ES-I3 (cell line): ENCODE measurements around the gene TSEN2.
A peak's percentile ranks its signal among the peaks of the same experiment; 100 is the strongest.

ENCODE experiments used
- H3K36me3 ChIP-seq: 2 replicates; pipeline ENCODE4 v1.6.1; 2013; ENCODE audit warnings: mild to moderate bottlenecking, low read length, control low read depth, moderate library complexity; ENCODE audit not compliant: insufficient read depth
- H3K4me1 ChIP-seq: 2 replicates; pipeline ENCODE4 v1.6.1; 2013; ENCODE audit warnings: mild to moderate bottlenecking, control low read depth, low read length; ENCODE audit not compliant: insufficient read depth
- H3K9ac ChIP-seq: 2 replicates; pipeline ENCODE4 v1.6.1; 2013; ENCODE audit warnings: low read depth, mild to moderate bottlenecking, low read length, moderate library complexity
- H3K9me3 ChIP-seq: 2 replicates; pipeline ENCODE4 v1.6.1; 2013; ENCODE audit warnings: mild to moderate bottlenecking, low read length, moderate library complexity; ENCODE audit not compliant: control insufficient read depth, insufficient read depth

Gene TSEN2

DNA sequence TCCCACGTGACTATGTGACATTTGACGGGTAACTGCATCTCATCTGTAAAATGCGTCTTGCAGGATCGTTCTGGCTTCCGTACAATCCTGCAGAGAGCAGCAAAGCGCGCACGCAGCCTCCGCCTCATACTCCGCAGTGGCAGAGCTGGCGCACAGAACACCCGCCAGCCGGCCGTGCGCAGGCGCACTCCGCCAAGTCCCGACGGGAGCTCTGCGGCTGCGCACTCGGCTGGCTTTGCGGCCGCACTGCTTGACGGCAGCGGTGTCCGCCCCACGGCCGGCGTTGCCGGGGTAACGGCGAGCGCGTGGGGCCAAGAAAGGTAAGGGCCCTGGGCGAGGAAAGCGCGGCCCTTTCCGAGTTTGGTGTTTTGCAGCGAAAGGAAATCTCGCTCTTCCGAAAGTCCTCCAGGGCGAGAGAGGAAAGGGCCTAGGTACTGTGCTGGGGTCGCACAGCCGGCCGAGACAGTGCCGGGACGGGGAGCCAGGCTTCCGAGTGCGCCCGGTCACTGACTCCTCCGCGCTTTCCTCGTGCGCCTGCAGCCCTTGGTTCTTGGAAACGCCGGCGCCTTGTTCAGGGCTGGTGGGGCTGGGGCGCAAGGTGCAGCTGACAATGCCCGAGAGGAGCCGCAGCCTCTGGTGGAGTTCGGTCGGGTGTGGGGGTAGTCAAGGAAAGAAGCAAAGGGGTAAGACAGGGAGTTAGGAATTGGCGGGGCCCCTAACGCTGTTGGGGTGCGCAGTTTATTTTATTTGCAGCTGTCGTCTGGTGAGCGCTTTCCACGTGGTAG lies at the start of gene TSEN2:
Gene TSEN2, plus strand, starts transcription at position 283 of the 785 bp plus-strand sequence. CDS start 5,321 bp downstream, outside the sequence.
- H3K9me3 ChIP-seq, result no peaks in the 10 kb centered on the region
- H3K36me3 ChIP-seq, result no peaks in the 10 kb centered on the region; the same call in 1 of the 2 replicates
- peaks cover 5% of the 10 kb centered on the region for H3K4me1 ChIP-seq
- H3K9ac ChIP-seq, result peak within 1 kb of the TSS; percentile 88

DNA sequence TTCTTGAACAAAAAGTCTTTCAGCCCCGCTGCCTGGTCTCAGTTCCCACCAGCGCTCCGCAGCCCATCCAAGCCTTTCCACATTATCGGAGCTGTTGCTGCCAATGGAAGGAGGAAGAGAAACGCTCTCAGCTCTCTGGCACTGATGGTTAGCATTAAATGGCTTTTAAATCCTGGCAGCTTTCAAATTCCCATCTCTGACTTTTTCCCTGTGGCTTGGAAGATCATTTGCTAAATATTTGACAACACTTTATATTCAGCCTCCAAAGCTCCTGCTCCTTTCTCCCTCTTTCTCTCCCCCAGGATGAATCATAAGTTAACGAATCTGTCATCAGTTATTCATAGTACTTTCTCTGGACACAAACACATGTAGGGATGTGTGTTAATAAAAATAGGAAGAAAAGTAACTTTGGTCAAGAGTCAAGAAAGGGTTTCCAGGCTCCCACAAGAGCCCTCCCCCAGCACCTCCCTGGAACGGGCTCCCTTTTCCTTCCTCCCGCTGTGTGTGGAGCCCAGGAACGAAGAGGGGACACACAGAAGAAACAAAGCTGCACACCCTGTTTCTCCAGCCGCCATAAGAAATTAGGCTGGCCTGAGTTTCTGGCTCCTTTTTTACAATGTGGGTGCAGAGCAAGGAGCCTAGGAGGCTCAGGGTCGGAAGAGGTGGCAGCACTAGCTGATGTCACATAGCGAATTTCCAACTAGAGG lies 47.6 kb upstream of the TSEN2 start:
- H3K9me3 ChIP-seq, result no peaks in the 10 kb centered on the region
- 0 out of 2 replicates have a peak, but pooled peaks cover 6% of the 10 kb centered on the region for H3K4me1 ChIP-seq
- no peaks in the 10 kb centered on the region for H3K36me3 ChIP-seq
- H3K9ac ChIP-seq, result no peak overlapping the region

DNA sequence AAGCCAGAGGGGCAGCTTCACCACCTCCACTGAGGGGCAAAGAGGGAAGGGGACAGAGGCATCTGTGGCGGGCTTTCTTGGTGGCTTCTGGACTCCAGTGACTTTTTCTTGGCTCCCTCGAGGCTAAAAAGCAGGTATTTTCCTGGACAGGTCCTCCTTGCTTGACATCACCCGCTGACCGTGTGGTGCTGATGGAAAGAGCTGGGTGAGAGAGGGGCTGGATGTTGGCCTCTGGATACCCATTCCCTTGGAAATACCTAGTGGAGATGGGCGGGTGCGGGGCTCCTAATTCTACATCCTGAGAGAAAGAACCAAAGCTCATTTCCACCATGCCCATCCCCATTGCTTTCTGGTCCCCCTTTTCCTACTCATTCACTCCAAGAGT lies 47.1 kb upstream of the TSEN2 start:
- Histone ChIP-seq H3K9ac (no peak overlapping the region), H3K9me3 (no peaks in the 10 kb centered on the region), H3K4me1 (0 out of 2 replicates have a peak, but pooled peaks cover 7% of the 10 kb centered on the region), H3K36me3 (no peaks in the 10 kb centered on the region)

- Histone ChIP-seq H3K36me3 (no peaks in the 10 kb centered on the region), H3K9ac (no peak overlapping the region), H3K9me3 (no peaks in the 10 kb centered on the region), H3K4me1 (0 out of 2 replicates have a peak, but pooled peaks cover 7% of the 10 kb centered on the region)
Observed at GRCh38 chr3:12437861-12438260, 46.4 kb upstream of the TSEN2 start.

- Histone ChIP-seq H3K9me3 (no peaks in the 10 kb centered on the region), H3K36me3 (no peaks in the 10 kb centered on the region), H3K4me1 (0 out of 2 replicates have a peak, but pooled peaks cover 7% of the 10 kb centered on the region), H3K9ac (no peak overlapping the region)
Observed at GRCh38 chr3:12438318-12438717, 46.0 kb upstream of the TSEN2 start.

- 0 out of 2 replicates have a peak, but pooled peaks cover 7% of the 10 kb centered on the region for H3K4me1 ChIP-seq
- no peaks in the 10 kb centered on the region for H3K9me3 ChIP-seq
- H3K36me3 ChIP-seq, result no peaks in the 10 kb centered on the region
- no peak overlapping the region for H3K9ac ChIP-seq
Observed at GRCh38 chr3:12439161-12439940, 44.9 kb upstream of the TSEN2 start.

DNA sequence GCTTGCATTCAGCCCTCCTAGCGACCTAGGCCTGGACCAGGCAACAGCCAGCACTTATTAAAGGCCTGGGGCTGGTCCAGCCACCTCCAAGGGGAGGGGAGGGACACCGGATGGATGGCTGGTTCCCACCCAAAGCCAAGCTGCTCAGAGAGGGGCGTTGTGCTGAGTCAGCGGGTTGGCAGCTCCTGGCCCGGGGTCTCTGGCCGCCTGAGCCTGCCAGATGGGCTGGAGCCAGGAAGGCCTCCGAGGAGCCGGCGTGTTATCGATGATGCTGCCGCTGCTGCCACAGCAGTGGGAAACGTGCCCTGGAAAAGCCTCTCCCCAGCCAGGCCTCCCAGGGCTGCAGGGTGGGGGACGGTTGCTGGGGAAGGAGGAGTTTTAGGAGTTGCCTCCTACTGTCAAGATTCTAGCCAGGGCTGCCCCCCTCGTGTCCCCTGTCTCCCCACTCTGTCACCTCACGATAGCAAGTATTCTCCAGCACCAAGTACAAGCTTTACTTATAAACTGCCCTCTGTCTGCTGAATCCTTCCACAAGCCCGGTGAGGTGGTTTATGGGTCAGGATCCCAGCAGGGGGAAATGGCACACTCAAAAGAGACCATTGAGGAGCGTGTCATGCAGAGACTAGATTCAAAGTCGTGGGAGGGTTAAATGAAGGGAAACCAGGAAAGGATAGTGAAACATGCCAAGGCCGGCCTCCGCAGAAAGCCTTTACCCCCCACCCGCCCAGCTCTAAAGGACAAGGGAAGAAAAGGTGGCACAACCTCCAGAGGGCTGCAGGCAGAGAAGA lies 43.2 kb upstream of the TSEN2 start:
- H3K9ac ChIP-seq, result no peak overlapping the region
- peaks cover 12% of the 10 kb centered on the region; the same call in 1 of the 2 replicates for H3K4me1 ChIP-seq
- H3K9me3 ChIP-seq, result no peaks in the 10 kb centered on the region
- H3K36me3 ChIP-seq, result no peaks in the 10 kb centered on the region

DNA sequence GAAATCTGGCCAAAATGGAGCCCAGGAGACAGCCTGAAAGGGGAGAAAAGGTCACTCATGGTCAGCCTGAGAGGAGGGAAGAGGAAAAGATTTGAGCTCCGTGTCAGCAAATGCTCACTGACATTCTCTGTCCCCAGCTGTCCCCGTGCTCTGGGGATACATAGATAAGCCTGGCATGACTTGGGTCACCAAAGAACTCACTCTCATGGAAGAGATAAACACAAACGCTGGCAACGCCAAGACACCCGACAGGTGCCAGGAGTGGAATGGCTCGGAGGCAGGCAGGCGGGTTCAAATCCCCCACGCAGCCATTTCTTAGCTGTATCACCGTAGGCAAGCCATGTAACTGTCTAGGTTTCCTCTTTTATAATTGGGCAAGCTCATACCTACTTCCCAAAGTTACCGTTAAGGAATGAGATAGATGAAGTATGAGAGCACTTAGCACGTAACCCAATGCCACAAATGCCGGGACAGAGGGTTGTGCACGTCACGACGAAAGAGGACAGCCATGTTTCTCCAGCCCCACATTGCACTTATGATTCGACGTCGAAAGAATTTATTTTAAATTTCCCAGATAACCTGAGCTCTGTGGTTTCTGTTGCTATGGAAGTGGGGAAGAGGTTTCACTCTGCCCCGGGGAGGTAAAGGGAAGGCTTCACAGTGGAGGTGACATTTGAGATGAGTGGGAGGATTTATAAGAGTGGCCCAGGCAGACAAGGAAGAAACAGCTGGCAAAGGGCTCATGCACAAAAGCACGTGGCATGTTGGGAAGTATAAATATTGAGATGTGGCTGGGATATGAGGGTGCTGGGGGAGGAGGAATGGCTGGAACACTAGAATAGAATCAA lies 41.4 kb upstream of the TSEN2 start:
- no peaks in the 10 kb centered on the region for H3K9me3 ChIP-seq
- peaks cover 12% of the 10 kb centered on the region; the same call in 1 of the 2 replicates for H3K4me1 ChIP-seq
- no peaks in the 10 kb centered on the region for H3K36me3 ChIP-seq
- H3K9ac ChIP-seq, result no peak overlapping the region

- no peaks in the 10 kb centered on the region for H3K9me3 ChIP-seq
- H3K9ac ChIP-seq, result no peak overlapping the region
- no peaks in the 10 kb centered on the region for H3K36me3 ChIP-seq
- peaks cover 12% of the 10 kb centered on the region; the same call in 1 of the 2 replicates for H3K4me1 ChIP-seq
Observed at GRCh38 chr3:12443781-12444522, 40.3 kb upstream of the TSEN2 start.

DNA sequence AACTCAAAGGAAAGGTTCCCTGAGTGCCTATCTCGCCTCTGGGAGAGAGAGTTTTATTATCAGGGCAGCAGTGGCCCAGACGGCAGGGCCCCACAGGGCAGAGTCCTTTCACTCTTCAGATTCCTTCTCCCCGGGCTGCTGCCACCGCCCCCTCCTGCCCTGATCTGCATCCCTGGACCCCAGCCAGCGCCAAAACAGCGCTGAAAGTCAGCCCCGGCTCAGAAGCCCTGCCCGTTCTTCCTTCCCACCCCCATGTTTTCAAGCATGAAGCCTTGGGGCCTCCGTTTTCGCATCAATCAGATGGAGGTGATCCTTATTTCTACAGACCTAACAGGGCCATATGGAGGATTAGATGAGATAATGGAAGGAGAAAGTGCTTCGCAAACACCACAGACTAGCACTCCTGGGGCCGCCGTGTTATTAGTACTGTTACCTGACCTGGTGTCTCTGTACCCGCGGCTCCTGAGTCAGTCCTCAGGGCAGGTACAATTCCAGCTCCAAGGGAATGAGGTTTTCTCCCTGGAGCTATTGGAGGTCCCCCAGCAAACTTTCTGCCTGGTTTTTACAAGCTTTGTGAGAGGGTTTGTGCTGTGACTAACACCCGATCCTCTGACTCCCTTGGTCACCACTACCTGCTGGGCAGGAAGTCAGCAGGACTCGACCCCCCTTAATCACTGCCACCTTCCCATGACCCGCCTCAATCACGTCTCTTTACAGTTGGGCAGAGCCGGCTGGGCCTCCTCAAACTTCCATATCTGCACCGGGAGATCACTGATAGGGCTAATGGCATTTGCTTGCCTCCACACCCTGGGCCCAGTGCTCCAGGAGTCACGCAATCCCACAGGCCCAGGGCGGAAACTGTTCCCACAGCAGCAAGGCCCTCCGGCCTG lies 39.5 kb upstream of the TSEN2 start:
- peaks cover 12% of the 10 kb centered on the region; the same call in 1 of the 2 replicates for H3K4me1 ChIP-seq
- peak overlapping the region; percentile 14; the same call in 1 of the 2 replicates for H3K9ac ChIP-seq
- H3K36me3 ChIP-seq, result no peaks in the 10 kb centered on the region
- no peaks in the 10 kb centered on the region for H3K9me3 ChIP-seq

DNA sequence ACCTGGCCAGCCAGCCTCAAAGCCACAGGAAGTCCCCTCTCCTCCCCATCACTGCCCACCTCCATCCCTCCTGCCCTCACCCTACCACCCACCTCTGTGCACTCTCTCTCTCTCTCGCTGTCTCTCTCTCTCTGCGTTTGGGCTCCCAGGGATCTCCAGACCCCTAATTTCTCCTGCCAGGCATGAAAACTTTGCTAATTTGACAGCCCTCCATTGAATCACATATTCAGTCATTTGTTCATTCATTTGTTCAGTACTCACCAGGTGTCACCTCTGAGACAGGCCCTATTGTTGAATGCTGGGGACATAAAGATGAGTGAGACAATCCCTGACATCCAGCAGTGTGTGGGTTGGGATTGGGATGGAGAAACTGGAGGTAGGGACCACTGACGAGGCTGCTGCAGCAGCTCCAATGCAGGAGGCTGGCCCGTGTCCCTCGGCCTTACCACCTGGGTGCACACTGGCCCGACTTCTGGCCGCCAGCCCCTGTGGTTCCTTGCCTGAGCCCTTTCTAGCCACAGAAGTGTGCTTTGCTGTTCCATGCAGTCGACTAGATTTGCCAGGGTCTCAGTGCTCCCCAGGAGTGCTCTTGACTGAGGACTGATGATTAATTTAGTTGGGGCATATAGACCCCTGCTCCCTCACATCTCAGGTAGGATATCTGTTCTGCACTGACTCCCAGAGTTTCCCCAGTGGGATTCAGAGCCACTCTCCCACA lies 38.6 kb upstream of the TSEN2 start:
- no peak overlapping the region for H3K9ac ChIP-seq
- H3K36me3 ChIP-seq, result no peaks in the 10 kb centered on the region

More for the DNA sequence above, 38.6 kb upstream of the TSEN2 start:
- peaks cover 12% of the 10 kb centered on the region; the same call in 1 of the 2 replicates for H3K4me1 ChIP-seq
- H3K9me3 ChIP-seq, result no peaks in the 10 kb centered on the region
